Measurements from ENCODE around the gene SLC38A6.

SLC38A6 gene

DNA sequence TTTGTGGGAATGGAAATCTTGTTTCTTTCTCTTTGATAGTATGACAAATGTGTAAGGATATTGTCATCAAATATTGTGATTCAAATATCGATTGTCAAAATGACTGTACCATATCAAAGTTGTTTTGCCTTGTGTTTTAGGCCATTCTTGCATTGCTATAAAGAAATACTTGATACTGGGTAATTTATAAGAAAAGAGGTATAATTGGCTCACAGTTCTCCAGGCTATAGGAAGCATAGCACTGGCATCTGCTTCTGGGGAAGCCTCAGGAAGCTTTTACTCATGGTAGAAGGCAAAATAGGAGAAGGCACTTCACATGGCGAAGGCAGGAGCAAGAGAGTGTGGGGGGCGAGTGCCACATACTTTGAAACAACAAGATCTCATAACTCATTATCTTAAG lies 8.0 kb upstream of the SLC38A6 start:
- TF ChIP-seq, protein P1, sequence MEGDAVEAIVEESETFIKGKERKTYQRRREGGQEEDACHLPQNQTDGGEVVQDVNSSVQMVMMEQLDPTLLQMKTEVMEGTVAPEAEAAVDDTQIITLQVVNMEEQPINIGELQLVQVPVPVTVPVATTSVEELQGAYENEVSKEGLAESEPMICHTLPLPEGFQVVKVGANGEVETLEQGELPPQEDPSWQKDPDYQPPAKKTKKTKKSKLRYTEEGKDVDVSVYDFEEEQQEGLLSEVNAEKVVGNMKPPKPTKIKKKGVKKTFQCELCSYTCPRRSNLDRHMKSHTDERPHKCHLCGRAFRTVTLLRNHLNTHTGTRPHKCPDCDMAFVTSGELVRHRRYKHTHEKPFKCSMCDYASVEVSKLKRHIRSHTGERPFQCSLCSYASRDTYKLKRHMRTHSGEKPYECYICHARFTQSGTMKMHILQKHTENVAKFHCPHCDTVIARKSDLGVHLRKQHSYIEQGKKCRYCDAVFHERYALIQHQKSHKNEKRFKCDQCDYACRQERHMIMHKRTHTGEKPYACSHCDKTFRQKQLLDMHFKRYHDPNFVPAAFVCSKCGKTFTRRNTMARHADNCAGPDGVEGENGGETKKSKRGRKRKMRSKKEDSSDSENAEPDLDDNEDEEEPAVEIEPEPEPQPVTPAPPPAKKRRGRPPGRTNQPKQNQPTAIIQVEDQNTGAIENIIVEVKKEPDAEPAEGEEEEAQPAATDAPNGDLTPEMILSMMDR (IDR thresholded peaks at IDR 0.05; ENCODE audit: control insufficient read depth, insufficient read depth, low read depth, low read length, missing control alignments), result no peak
- DNase-seq (ENCODE audit: low read depth), result no peak
- no peak overlapping the region for H3K4me3 ChIP-seq (ENCODE audit: control insufficient read depth, low read depth, low read length)

DNA sequence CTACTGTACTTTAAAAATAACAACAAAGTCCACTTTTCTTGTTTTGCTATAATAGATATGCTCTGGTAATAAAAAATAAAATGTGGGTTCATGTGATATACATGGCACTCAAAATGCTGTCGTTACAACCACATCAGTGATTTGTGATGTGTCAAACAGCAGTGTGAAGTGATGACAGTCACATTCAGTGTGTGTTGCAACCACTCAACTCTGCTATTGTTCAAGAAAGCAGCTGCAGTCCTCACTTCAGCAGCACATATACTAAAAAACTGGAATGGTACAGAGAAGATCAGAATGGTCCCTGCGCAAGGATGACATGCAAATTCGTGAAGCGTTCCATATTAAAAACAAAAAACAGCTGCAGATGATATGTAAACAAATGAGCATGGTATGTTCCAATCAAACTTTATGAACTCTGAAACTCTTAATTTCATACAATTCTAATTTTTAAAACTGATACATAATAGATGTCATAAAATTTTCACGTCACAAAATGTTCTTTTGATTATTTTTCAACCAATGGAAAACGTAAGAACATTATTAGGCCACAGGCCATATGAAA lies 6.9 kb upstream of the SLC38A6 start:
- no peak for DNase-seq (ENCODE audit: low read depth)
- TF ChIP-seq, protein P1 (IDR thresholded peaks at IDR 0.05; ENCODE audit: control insufficient read depth, insufficient read depth, low read depth, low read length, missing control alignments), result no peak

DNA sequence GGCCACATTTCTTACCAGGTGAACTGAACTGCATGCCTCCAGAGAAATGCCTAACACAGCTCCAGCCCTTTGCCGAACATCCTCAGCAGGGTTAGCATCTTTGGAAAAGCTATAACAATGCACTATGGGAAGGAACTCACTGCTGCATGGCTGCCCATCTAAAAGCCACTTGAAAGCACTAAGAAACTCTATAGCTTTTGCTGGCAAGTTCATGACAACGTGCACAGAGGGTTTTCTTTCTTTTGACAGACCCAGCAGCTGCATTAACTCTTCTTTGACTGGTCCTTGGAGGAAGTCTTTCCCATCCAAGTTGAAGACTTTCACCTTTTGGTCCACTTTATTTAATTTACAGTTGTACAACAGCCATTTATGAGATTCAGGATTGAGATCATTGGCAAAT lies 5.5 kb upstream of the SLC38A6 start:
- TF ChIP-seq, protein P1 (IDR thresholded peaks at IDR 0.05; ENCODE audit: control insufficient read depth, insufficient read depth, low read depth, low read length, missing control alignments), result no peak
- H3K4me3 ChIP-seq (ENCODE audit: control insufficient read depth, low read depth, low read length), result no peak overlapping the region

More for the DNA sequence above, 6.9 kb upstream of the SLC38A6 start:
- no peak overlapping the region for H3K4me3 ChIP-seq (ENCODE audit: control insufficient read depth, low read depth, low read length)

DNA sequence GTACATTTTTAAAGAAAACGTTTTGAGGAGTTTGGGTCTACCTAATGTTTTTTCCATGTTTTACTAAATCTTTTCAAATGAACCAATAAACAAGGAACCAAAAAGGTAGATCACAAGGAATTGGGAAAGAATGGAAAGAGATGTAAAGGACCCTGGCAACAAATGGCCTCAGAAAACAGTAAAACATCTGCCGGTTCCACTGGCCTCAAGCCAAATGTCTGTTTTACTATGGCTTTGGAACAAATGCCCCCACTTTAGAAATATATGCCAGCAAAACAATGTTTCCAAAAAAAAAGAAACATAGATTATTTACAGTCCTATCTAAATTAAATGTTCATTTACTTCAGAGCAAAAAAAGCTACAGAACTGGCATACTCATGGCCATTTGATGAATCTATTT lies 3.2 kb upstream of the SLC38A6 start:
- no peak overlapping the region for H3K4me3 ChIP-seq (ENCODE audit: control insufficient read depth, low read depth, low read length)
- no peak for DNase-seq (ENCODE audit: low read depth)
- TF ChIP-seq, protein P1 (IDR thresholded peaks at IDR 0.05; ENCODE audit: control insufficient read depth, insufficient read depth, low read depth, low read length, missing control alignments), result no peak

More for the DNA sequence above, 5.5 kb upstream of the SLC38A6 start:
- no peak for DNase-seq (ENCODE audit: low read depth)

DNA sequence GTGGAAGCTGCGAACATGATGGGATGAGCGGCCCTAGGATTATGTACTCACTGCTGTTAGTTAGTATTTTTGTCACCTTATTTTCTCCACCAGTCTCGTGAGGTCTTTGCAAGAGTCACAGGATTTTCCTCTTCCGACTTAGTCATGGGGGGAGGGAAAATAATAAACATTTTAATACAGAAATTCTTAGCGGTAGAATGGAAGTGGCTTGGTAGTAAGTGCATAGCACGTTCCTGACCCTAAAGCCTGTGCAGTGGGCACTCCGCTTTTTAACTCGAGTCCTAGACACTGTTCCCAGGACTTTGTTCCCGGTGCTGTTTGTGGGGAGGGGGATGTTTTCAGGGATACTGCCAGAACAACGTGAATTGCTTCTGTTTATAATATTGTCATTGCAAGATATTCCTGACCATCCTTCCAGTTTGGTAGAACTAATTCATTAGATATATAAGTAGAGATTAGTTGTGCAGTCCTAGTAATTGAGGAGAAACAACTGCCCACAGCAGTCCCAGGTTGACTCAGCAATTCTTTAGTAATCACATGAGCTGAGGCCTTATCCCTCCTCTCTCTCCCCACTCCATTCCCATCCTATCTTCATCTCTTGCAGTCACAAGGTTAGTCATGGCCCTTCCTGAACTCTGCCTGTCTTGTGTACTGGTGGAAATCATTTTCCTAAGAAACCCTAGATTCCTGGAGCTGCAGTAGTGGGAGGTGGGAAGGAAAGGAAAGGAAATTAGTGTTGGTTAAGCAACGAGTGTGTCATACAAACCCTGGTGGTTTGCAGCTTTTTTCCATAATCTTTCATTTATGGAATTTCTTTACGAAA lies 799 bp downstream of the SLC38A6 start:
- peak; percentile 80 for DNase-seq (ENCODE audit: low read depth)
- H3K4me3 ChIP-seq (ENCODE audit: control insufficient read depth, low read depth, low read length), result peak overlapping the region; percentile 99
- TF ChIP-seq, protein P1 (IDR thresholded peaks at IDR 0.05; ENCODE audit: control insufficient read depth, insufficient read depth, low read depth, low read length, missing control alignments), result no peak

DNA sequence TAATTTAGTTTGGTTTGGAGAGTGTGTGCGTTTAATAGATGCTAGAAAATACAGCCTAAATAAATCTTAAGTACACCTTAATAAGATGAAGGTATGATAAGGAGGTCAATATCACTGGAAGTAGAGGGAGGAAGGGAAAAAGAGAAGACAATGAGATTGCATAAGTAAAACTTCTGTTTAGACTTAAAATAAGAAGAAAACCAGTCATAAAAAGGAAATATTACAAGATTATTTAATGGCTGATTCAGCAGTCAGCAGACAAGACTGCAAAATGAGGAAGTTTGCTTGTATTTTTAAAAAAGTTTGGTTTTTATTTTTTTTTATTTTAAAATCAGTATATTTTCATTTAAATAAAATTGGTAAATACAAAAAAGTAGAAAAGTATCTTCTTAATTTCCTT lies 3.2 kb downstream of the SLC38A6 start:
- H3K4me3 ChIP-seq (ENCODE audit: control insufficient read depth, low read depth, low read length), result no peak overlapping the region
- DNase-seq (ENCODE audit: low read depth), result no peak
- TF ChIP-seq, protein P1 (IDR thresholded peaks at IDR 0.05; ENCODE audit: control insufficient read depth, insufficient read depth, low read depth, low read length, missing control alignments), result no peak
